Neural cell (in vitro differentiated cells): ENCODE results near the gene GFAP. TPM values are rescaled to one million over a fixed set of nuclear protein-coding genes. Genes with fewer than 3 reads are reported as not detected.

ENCODE experiments used
- H2AFZ ChIP-seq: fragments of 200-600, 300-800 bp; sonication (generic), shearing (Covaris generic); 2 replicates; pipeline ENCODE4 v1.6.0; 2014; ENCODE audit warnings: low read depth, mild to moderate bottlenecking, antibody characterized with exemption, low read length, moderate library complexity
- H3F3A ChIP-seq: fragments of 200-600 bp; shearing (Covaris generic); 2 replicates; pipeline ENCODE4 v1.6.1; 2016; ENCODE audit warnings: mild to moderate bottlenecking, moderate library complexity, mixed read lengths, antibody characterized with exemption, low read length; ENCODE audit not compliant: insufficient read depth, poor library complexity, severe bottlenecking
- H3K27ac ChIP-seq: fragments of 200-600, 300-800 bp; sonication (generic), shearing (Covaris generic); 2 replicates; pipeline ENCODE4 v1.5.1; 2014; ENCODE audit warnings: mild to moderate bottlenecking, low read length, moderate library complexity
- H3K27me3 ChIP-seq: fragments of 300-800, 200-600 bp; sonication (generic), shearing (Covaris generic); 2 replicates; pipeline ENCODE4 v1.6.0; 2014; ENCODE audit warnings: mild to moderate bottlenecking, low read depth, low read length, moderate library complexity; ENCODE audit not compliant: insufficient read depth
- H3K36me3 ChIP-seq: fragments of 300-800, 200-600 bp; sonication (generic), shearing (Covaris generic); 2 replicates; pipeline ENCODE4 v1.5.1; 2014; ENCODE audit warnings: mild to moderate bottlenecking, antibody characterized with exemption, low read length, moderate library complexity; ENCODE audit not compliant: insufficient read depth
- H3K4me2 ChIP-seq: fragments of 300-800, 200-600 bp; sonication (generic), shearing (Covaris generic); 2 replicates; pipeline ENCODE4 v1.6.0; 2014; ENCODE audit warnings: mild to moderate bottlenecking, low read length
- H3K4me3 ChIP-seq: fragments of 300-800, 200-600 bp; sonication (generic), shearing (Covaris generic); 2 replicates; pipeline ENCODE4 v1.5.1; 2014; ENCODE audit warnings: mild to moderate bottlenecking, low read length, moderate library complexity
- H3K79me2 ChIP-seq: fragments of 200-600 bp; shearing (Covaris generic); replicated peaks from 2 replicates; pipeline ENCODE4 v1.6.0; 2014; ENCODE audit warnings: mild to moderate bottlenecking, low read length, moderate library complexity; ENCODE audit not compliant: insufficient read depth
- H3K9ac ChIP-seq: fragments of 300-800, 200-600 bp; sonication (generic), shearing (Covaris generic); 2 replicates; pipeline ENCODE4 v1.6.1; 2016; ENCODE audit warnings: mild to moderate bottlenecking, low read length, mixed read lengths
- H3K9me2 ChIP-seq: fragments of 200-600 bp; shearing (Covaris generic); 2 replicates; pipeline ENCODE4 v1.6.1; 2016; ENCODE audit warnings: mild to moderate bottlenecking, low read length, mixed read lengths; ENCODE audit not compliant: insufficient read depth
- H3K9me3 ChIP-seq: fragments of 200-600, 300-800 bp; sonication (generic), shearing (Covaris generic); 2 replicates; pipeline ENCODE4 v1.6.1; 2016; ENCODE audit warnings: mild to moderate bottlenecking, mixed run types, low read length, moderate library complexity, mixed read lengths
- H4K20me1 ChIP-seq: fragments of 200-600 bp; shearing (Covaris generic); 2 replicates; pipeline ENCODE4 v1.6.1; 2016; ENCODE audit warnings: mild to moderate bottlenecking, mixed run types; ENCODE audit not compliant: insufficient read depth
- EP300 ChIP-seq: fragments of 450-650 bp; conservative IDR thresholded peaks from 2 replicates; pipeline ENCODE4 v1.6.1; 2014; ENCODE audit warnings: antibody characterized with exemption, mild to moderate bottlenecking, moderate library complexity; ENCODE audit not compliant: poor library complexity, severe bottlenecking
- EZH2 ChIP-seq: fragments of 200-600, 300-800 bp; shearing (Covaris generic), sonication (generic); IDR thresholded peaks from 2 replicates; pipeline ENCODE4 v1.6.1; 2014; ENCODE audit warnings: antibody characterized with exemption, low read length, borderline replicate concordance, mild to moderate bottlenecking; ENCODE audit not compliant: insufficient read depth, poor library complexity, severe bottlenecking
- MXI1 ChIP-seq: fragments of 450-650 bp; conservative IDR thresholded peaks from 2 replicates; pipeline ENCODE4 v1.6.1; 2014; ENCODE audit warnings: antibody characterized with exemption, mild to moderate bottlenecking; ENCODE audit not compliant: poor library complexity, severe bottlenecking
- POLR2AphosphoS5 ChIP-seq: IDR thresholded peaks from 2 replicates; pipeline ENCODE4 v1.6.1; 2012
- RAD21 ChIP-seq: fragments of 450-650 bp; conservative IDR thresholded peaks from 2 replicates; pipeline ENCODE4 v1.6.1; 2014; ENCODE audit warnings: antibody characterized with exemption, mild to moderate bottlenecking, moderate library complexity
- SMC3 ChIP-seq: fragments of 450-650 bp; conservative IDR thresholded peaks from 2 replicates; pipeline ENCODE4 v1.6.1; 2014; ENCODE audit warnings: antibody characterized with exemption, mild to moderate bottlenecking, moderate library complexity; ENCODE audit not compliant: poor library complexity
- TAF1 ChIP-seq: IDR thresholded peaks from 2 replicates; pipeline ENCODE4 v1.6.1; 2012; ENCODE audit warnings: low read depth
- polyA plus RNA-seq: library from polyadenylated mRNA; depleted of rRNA; stranded (reverse); fragments of >200 nt; gene quantifications from 2 replicates; pipeline ENCODE4 v1.2.3, GENCODE V29; 2014
- TF ChIP-seq, protein P1 (sequence below): IDR thresholded peaks from 2 replicates; pipeline ENCODE4 v1.6.1; 2012; ENCODE audit warnings: borderline replicate concordance
- TF ChIP-seq, protein P2 (sequence below): fragments of 450-650 bp; IDR thresholded peaks from 2 replicates; pipeline ENCODE4 v1.5.1; 2014; ENCODE audit warnings: antibody characterized with exemption, mild to moderate bottlenecking, moderate library complexity; ENCODE audit not compliant: poor library complexity, severe bottlenecking

Gene GFAP
- polyA plus RNA-seq, 1 donor from 2014 or later = not detected

DNA sequence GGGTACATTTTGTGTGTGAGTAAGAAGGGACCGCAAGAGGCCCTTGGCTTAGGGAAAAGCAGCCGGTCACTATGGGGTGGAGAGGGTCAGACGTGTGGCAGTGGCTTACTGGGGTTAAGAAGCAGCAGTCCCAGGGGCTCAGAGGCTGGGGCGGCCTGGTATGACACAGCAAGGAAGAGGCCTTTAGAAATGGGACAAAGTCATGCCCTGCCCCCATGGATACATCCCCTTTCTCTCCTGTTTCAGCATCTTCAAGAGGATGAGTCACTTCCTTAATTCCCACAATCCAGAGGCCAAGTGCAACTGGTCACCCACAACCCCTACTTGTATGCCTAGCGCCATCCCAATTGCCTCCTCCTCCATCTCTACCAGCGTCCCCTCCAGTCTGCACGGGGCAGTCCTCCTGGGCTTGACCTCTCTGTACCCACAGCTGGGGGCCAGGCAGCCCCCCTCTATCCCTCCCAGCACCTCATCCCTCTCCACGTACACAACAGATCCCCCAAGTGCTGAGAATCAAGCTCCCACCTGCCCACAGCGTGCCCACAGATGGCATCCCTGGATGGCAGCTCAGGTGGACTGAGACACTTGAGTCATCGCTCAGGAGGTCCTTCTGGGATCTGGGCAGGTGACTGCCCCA lies 9.2 kb downstream of the GFAP start:
- Histone ChIP-seq H3F3A (no peaks in the 10 kb centered on the region), H3K36me3 (no peaks in the 10 kb centered on the region), H2AFZ (no peak overlapping the region), H3K27ac (no peak overlapping the region), H3K27me3 (peaks cover 9% of the 10 kb centered on the region), H3K4me2 (no peak overlapping the region), H3K9ac (no peak overlapping the region), H3K9me2 (no peaks in the 10 kb centered on the region), H4K20me1 (no peaks in the 10 kb centered on the region), H3K9me3 (no peaks in the 10 kb centered on the region), H3K4me3 (no peak overlapping the region), H3K79me2 (no peaks in the 10 kb centered on the region)
- TF ChIP-seq, protein P1, sequence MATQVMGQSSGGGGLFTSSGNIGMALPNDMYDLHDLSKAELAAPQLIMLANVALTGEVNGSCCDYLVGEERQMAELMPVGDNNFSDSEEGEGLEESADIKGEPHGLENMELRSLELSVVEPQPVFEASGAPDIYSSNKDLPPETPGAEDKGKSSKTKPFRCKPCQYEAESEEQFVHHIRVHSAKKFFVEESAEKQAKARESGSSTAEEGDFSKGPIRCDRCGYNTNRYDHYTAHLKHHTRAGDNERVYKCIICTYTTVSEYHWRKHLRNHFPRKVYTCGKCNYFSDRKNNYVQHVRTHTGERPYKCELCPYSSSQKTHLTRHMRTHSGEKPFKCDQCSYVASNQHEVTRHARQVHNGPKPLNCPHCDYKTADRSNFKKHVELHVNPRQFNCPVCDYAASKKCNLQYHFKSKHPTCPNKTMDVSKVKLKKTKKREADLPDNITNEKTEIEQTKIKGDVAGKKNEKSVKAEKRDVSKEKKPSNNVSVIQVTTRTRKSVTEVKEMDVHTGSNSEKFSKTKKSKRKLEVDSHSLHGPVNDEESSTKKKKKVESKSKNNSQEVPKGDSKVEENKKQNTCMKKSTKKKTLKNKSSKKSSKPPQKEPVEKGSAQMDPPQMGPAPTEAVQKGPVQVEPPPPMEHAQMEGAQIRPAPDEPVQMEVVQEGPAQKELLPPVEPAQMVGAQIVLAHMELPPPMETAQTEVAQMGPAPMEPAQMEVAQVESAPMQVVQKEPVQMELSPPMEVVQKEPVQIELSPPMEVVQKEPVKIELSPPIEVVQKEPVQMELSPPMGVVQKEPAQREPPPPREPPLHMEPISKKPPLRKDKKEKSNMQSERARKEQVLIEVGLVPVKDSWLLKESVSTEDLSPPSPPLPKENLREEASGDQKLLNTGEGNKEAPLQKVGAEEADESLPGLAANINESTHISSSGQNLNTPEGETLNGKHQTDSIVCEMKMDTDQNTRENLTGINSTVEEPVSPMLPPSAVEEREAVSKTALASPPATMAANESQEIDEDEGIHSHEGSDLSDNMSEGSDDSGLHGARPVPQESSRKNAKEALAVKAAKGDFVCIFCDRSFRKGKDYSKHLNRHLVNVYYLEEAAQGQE = no peak
- no peak for TF ChIP-seq RAD21
- no peak for TF ChIP-seq EP300
- TF ChIP-seq SMC3 = no peak
- TF ChIP-seq POLR2AphosphoS5 = no peak
- no peak for TF ChIP-seq MXI1
- TF ChIP-seq EZH2 = no peak
- TF ChIP-seq, protein P2, sequence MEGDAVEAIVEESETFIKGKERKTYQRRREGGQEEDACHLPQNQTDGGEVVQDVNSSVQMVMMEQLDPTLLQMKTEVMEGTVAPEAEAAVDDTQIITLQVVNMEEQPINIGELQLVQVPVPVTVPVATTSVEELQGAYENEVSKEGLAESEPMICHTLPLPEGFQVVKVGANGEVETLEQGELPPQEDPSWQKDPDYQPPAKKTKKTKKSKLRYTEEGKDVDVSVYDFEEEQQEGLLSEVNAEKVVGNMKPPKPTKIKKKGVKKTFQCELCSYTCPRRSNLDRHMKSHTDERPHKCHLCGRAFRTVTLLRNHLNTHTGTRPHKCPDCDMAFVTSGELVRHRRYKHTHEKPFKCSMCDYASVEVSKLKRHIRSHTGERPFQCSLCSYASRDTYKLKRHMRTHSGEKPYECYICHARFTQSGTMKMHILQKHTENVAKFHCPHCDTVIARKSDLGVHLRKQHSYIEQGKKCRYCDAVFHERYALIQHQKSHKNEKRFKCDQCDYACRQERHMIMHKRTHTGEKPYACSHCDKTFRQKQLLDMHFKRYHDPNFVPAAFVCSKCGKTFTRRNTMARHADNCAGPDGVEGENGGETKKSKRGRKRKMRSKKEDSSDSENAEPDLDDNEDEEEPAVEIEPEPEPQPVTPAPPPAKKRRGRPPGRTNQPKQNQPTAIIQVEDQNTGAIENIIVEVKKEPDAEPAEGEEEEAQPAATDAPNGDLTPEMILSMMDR = no peak
- TF ChIP-seq TAF1 = no peak

DNA sequence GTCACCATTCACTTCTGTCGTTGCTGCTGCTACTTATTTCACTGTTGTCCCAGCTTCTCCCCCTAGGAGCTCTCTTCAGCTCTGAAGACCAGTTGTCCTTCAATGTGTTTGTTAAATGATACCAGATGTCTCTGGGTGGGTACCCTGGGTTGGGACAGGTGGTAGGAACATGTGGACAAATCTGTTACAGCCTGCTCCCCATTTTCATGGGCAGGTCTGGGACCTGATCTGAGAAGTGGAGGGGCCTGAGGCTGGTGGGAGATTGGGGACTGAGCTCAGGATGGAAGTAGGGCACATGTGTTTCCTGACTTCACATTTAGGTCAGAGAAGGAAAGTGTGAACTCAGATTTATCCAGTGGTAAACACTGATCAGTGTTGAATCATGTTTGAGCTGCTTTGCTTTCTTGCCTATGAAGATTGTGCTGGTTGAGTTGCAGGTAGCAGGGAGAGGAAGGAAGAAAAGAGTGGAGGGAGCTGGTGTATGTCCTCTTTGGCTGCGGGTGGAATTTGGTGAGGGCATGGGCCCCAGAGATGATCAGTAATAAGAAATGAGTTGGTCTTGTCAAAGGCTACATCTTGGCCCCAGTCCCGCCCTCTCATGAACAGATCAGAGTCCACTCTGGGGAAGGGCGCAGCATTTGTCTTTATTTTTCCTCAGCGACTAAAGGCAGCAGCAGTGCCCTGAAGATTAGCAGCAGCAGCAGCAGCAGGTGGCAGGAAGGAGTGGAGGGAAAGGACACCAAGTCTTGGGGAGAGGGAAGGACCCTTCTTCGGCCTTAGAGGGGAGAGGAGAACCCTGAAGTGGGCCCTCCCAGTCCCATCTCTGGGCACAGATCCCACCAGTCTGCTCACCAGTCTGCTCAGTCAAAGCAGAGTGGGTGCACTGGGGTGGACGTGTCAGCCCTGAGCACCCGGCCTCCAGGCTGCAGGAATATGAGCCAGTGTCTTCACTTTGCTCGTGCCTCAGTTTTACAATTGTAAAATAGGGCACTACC lies 10.0 kb downstream of the GFAP start:
- H2AFZ ChIP-seq = no peak overlapping the region
- H3K27ac ChIP-seq = no peak overlapping the region

More for the DNA sequence above, 10.0 kb downstream of the GFAP start:
- no peaks in the 10 kb centered on the region for H4K20me1 ChIP-seq
- H3K4me2 ChIP-seq = no peak overlapping the region
- no peaks in the 10 kb centered on the region for H3K9me2 ChIP-seq
- no peak overlapping the region for H3K9ac ChIP-seq
- no peak overlapping the region for H3K4me3 ChIP-seq
- no peaks in the 10 kb centered on the region for H3K79me2 ChIP-seq
- peaks cover 1% of the 10 kb centered on the region for H3K27me3 ChIP-seq
- H3K36me3 ChIP-seq = no peaks in the 10 kb centered on the region
- no peaks in the 10 kb centered on the region for H3K9me3 ChIP-seq
- no peaks in the 10 kb centered on the region for H3F3A ChIP-seq
- no peak for TF ChIP-seq RAD21
- TF ChIP-seq, protein P2 = no peak
- no peak for TF ChIP-seq TAF1
